ENCODE measurements around the gene YARS2.

Gene YARS2

DNA sequence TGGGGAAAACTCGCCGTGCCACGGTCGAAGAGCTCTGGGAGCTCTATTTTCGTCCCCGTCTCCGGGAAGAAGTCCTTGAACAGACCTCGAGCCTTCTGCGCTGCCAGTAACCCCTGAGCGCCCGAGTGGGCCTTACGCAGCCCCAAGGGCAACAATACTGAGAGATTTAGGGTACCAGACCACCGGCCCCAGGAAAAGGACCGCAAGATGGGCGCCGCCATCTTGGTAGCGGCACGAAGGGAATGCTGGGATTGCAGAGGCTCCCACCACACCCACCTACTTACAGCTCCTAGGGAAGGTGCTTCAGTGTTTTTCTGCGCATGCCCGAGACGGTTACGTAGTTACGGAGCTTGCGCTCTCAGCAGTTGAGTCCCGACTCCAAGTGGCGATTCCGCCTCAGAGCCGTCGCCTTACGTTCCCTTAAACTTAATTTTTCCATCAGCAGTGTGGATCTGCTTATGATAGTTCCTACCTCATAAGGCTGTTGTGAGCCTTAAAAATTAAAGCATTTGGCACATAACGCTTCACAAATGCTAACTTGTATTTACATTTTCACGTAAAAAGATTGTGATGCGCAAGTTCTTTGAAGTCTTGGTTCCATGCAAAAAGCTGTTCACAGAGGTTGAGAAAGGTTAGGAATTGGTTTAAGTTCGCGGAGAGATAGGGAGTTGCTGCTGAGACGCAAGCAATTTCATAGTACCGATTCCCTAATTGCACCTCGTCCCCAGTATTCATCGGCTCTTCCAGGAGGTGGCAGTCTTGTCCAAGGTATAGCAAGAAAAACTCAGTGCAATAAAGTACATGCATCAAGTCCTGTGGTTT, at the start of gene YARS2:
Gene YARS2 (minus strand): TSS at position 244 of the 822 bp plus-strand sequence. CDS start 23 bp downstream, at position 221.
- H3K4me3 ChIP-seq (ENCODE audit: low read depth, low read length), result peak within 1 kb of the TSS; percentile 76
- in situ Hi-C loops (cut with HindIII; ENCODE audit: low sequenced_read_pairs), result no loop called here
- TF ChIP-seq, protein P1, sequence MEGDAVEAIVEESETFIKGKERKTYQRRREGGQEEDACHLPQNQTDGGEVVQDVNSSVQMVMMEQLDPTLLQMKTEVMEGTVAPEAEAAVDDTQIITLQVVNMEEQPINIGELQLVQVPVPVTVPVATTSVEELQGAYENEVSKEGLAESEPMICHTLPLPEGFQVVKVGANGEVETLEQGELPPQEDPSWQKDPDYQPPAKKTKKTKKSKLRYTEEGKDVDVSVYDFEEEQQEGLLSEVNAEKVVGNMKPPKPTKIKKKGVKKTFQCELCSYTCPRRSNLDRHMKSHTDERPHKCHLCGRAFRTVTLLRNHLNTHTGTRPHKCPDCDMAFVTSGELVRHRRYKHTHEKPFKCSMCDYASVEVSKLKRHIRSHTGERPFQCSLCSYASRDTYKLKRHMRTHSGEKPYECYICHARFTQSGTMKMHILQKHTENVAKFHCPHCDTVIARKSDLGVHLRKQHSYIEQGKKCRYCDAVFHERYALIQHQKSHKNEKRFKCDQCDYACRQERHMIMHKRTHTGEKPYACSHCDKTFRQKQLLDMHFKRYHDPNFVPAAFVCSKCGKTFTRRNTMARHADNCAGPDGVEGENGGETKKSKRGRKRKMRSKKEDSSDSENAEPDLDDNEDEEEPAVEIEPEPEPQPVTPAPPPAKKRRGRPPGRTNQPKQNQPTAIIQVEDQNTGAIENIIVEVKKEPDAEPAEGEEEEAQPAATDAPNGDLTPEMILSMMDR (IDR thresholded peaks at IDR 0.05; ENCODE audit: low read depth, low read length, missing control alignments), result peak; percentile 73
- DNase-seq (ENCODE audit: low read depth), result peak; percentile 97

DNA sequence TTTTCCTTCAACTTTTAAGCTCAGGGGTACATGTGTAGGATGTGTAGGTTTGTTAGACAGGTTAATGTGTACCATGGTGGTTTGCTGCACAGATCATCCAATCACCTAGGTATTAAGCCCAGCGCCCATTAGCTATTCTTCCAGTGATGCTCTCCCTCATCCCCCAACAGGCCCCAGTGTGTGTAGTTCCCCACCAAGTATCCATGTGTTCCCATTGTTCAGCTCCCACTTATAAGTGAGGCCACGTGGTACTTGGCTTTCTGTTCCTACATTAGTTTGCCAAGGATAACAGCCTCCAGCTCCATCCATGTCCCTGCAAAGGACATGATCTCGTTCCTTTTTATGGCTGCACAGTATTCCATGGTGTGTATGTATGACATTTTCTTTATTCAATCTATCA, 48.6 kb upstream of the YARS2 start:
- TF ChIP-seq, protein P1 (IDR thresholded peaks at IDR 0.05; ENCODE audit: low read depth, low read length, missing control alignments), result no peak
- in situ Hi-C loops (cut with HindIII; ENCODE audit: low sequenced_read_pairs), result no loop called here
- DNase-seq (ENCODE audit: low read depth), result no peak
- no peak overlapping the region for H3K4me3 ChIP-seq (ENCODE audit: low read depth, low read length)

DNA sequence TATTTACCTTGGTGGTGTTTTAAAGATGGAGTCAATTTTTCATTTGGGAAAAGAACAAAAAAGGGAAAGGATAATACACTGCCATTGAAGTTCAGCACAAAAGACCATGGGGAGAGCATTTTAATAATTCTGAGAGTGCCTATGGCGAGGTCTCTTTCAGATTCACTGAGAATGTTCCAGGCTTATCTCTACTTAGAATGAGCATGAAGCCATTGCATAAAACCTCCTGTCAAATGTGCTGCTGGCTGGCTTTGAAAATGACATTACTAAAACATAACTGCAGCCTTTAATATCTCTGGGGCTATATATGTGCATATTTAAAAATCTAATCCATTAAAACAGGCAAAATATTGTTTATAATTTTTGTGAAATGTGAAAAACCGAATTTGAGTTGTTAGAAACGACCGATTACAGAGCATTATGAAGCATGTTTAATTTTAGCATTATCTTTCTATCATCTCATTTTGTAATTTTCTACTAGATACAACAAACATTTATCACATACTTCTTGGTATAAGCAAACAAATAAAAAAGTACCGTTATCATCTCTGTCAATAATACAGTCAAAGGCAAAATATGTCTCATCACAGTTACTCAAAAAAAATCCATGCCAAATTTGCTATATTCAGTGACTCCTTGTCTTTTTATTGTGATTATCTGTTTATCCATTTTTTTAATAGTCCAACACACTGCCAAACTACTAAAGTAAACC, 45.7 kb upstream of the YARS2 start:
- TF ChIP-seq, protein P1 (IDR thresholded peaks at IDR 0.05; ENCODE audit: low read depth, low read length, missing control alignments), result no peak
- H3K4me3 ChIP-seq (ENCODE audit: low read depth, low read length), result no peak overlapping the region
- no peak for DNase-seq (ENCODE audit: low read depth)
- in situ Hi-C loops (cut with HindIII; ENCODE audit: low sequenced_read_pairs), result no loop called here

DNA sequence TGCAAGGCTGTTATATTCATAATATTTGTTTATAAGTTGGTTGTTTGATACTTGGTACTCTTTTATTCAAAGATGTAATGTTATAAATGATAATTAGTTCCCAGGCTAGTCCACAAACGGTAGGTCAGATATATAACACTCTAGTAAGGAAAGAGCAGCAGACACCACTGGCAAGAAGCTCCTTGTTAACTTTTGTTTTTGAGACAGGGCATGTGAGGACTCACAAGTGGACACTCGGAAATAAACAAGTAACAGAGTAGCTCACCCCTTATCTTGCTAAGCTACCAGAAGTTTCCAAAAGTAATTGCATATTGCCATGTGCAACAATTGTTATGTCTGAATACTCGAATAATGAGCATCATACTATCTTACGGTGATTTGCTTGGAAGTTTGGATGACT, 38.6 kb upstream of the YARS2 start:
- no peak for DNase-seq (ENCODE audit: low read depth)
- TF ChIP-seq, protein P1 (IDR thresholded peaks at IDR 0.05; ENCODE audit: low read depth, low read length, missing control alignments), result no peak
- H3K4me3 ChIP-seq (ENCODE audit: low read depth, low read length), result no peak overlapping the region
- in situ Hi-C loops (cut with HindIII; ENCODE audit: low sequenced_read_pairs), result no loop called here

DNA sequence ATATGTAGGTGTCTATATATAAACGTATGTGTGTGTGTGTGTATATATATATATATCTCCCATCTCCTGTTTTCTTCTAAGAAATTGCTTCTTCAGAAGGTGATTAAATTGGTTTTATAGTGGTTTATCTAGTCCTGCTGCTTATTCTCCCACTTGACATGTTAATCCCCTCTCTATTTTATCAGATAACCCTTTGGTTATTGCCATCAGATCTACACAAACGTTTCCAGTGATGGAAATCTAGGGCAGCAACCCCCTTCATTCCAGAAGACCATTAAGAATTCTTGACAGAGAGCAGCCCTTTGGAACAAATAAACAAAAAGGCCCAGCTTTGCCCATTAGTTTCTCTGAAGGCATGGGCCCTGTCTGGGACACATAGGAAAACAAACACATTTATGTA, 34.2 kb upstream of the YARS2 start:
- in situ Hi-C loops (cut with HindIII; ENCODE audit: low sequenced_read_pairs), result no loop called here
- TF ChIP-seq, protein P1 (IDR thresholded peaks at IDR 0.05; ENCODE audit: low read depth, low read length, missing control alignments), result no peak

DNA sequence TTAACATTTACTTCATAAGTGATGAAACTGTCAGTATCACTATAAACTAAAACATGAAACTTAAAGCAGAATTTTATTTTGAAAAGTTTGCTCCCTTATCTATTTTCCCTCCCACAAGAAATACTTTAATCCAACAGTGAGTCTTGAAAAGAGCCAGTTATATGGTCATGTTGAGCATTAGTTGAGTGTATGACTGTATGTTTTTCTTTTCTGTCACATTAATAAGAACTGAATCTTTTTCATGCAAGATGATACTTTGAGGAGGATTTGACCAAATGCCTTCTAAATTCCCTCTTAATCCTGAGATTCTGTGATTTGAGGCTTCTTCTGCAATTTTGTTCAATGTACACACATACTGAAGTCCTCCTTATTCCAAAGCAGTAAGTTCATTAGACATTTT, 33.7 kb upstream of the YARS2 start:
- in situ Hi-C loops (cut with HindIII; ENCODE audit: low sequenced_read_pairs), result no loop called here
- DNase-seq (ENCODE audit: low read depth), result no peak
- TF ChIP-seq, protein P1 (IDR thresholded peaks at IDR 0.05; ENCODE audit: low read depth, low read length, missing control alignments), result no peak
- H3K4me3 ChIP-seq (ENCODE audit: low read depth, low read length), result no peak overlapping the region

More for the DNA sequence above, 34.2 kb upstream of the YARS2 start:
- H3K4me3 ChIP-seq (ENCODE audit: low read depth, low read length), result no peak overlapping the region
- DNase-seq (ENCODE audit: low read depth), result no peak
